HG03378 (cell line): ENCODE measurements around the gene ERH.
"Not testable (repeated sequence)": the region's sequence is repeated elsewhere in the genome, so short reads cannot be mapped to it uniquely, and the experiment has no call there.

Experiments
- ATAC-seq: cut with Tn5 transposase; IDR thresholded peaks from one replicate; pipeline ENCODE4 v1.9.1; 2021; ENCODE audit warnings: mild to moderate bottlenecking, moderate library complexity; ENCODE audit not compliant: unreplicated experiment

The ERH gene

GRCh38 chr14:69398053-69398817 lies at the start of gene ERH, which contains the start of gene SLC39A9:
ERH (minus strand) TSS chr14:69398299; CDS start chr14:69398233, 66 bp downstream.
SLC39A9 (plus strand) TSS chr14:69398692; CDS start chr14:69399370, 678 bp downstream.
- ATAC-seq: peak; percentile 87

GRCh38 chr14:69443296-69443805 lies 45.3 kb upstream of the ERH start:
- no peak for ATAC-seq

- ATAC-seq: no peak
Observed at GRCh38 chr14:69441948-69442347, 43.8 kb upstream of the ERH start.

- no peak for ATAC-seq
Observed at GRCh38 chr14:69439521-69440270, 41.6 kb upstream of the ERH start.

GRCh38 chr14:69432364-69432763 lies 34.3 kb upstream of the ERH start:
- ATAC-seq: no peak

GRCh38 chr14:69430306-69430939 lies 32.3 kb upstream of the ERH start:
- no peak for ATAC-seq

- ATAC-seq: no peak
Observed at GRCh38 chr14:69429643-69430042, 31.5 kb upstream of the ERH start.

- ATAC-seq: no peak
Observed at GRCh38 chr14:69428289-69428998, 30.3 kb upstream of the ERH start.

- ATAC-seq: no peak
Observed at GRCh38 chr14:69427596-69427995, 29.5 kb upstream of the ERH start.

- ATAC-seq: no peak
Observed at GRCh38 chr14:69424149-69424923, 26.2 kb upstream of the ERH start.

GRCh38 chr14:69423279-69423678 lies 25.2 kb upstream of the ERH start:
- no peak for ATAC-seq

- ATAC-seq: not testable (repeated sequence)
Observed at GRCh38 chr14:69416087-69416486, 18.0 kb upstream of the ERH start.

- no peak for ATAC-seq
Observed at GRCh38 chr14:69413483-69413882, 15.4 kb upstream of the ERH start.

- no peak for ATAC-seq
Observed at GRCh38 chr14:69408331-69408960, 10.3 kb upstream of the ERH start.

GRCh38 chr14:69405762-69406161 lies 7.7 kb upstream of the ERH start:
- no peak for ATAC-seq

GRCh38 chr14:69404883-69405282 lies 6.8 kb upstream of the ERH start:
- ATAC-seq: no peak

- ATAC-seq: no peak
Observed at GRCh38 chr14:69404478-69404877, 6.4 kb upstream of the ERH start.

- ATAC-seq: no peak
Observed at GRCh38 chr14:69401841-69402240, 3.7 kb upstream of the ERH start.

GRCh38 chr14:69400154-69400553 lies 2.1 kb upstream of the ERH start:
- ATAC-seq: no peak

- ATAC-seq: no peak
Observed at GRCh38 chr14:69399750-69400149, 1.7 kb upstream of the ERH start.
